GM18526 (cell line): ENCODE results near the gene KIAA0825.

Experiments
- POLR2A ChIP-seq: IDR thresholded peaks from 3 replicates; pipeline ENCODE4 v1.6.1; 2011; ENCODE audit not compliant: insufficient read length; ENCODE audit errors: extremely low read depth

Gene KIAA0825

GRCh38 chr5:94433397-94434163 lies 184.8 kb downstream of the KIAA0825 start:
- TF ChIP-seq POLR2A, result no peak

DNA sequence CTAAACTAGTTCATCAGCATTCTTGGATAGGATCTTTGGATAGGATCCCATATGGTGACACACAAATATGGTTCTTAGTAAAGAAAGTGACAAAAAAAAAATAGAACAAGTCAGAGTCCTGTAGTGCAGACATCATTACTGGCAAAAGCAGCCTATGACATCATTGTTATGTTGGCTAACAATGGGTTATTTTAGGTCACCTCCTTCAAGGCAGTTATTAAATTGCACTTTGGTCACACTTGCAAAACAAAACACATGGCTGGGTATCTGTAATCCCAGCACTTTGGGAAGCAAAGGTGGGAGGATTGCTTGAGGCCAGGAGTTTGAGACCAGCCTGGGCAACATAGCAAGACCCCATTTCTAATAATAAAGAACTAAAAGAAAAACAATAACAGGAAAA lies 185.9 kb downstream of the KIAA0825 start:
- TF ChIP-seq POLR2A, result no peak

- no peak for TF ChIP-seq POLR2A
Measured at GRCh38 chr5:94431696-94432095, 186.7 kb downstream of the KIAA0825 start.

DNA sequence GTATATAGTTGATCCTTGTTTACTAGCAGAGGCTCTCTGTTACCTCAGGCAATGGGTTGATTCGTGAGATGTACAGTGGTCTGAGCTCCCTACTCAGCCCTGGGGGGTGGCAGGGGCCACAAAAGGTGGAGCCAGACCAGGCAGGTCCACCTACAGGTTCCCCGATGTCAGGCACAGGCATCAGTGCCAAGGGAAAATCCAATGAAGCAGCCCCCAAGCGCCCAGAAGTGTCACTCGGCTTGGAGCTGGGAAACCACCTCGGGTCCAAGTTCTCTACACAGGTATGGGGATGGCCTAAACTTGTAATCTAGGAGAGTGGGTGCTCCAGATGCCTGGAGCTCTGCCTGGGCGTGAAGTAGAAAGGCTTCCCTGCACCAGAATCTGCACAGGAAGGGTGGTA lies 188.8 kb downstream of the KIAA0825 start:
- no peak for TF ChIP-seq POLR2A

DNA sequence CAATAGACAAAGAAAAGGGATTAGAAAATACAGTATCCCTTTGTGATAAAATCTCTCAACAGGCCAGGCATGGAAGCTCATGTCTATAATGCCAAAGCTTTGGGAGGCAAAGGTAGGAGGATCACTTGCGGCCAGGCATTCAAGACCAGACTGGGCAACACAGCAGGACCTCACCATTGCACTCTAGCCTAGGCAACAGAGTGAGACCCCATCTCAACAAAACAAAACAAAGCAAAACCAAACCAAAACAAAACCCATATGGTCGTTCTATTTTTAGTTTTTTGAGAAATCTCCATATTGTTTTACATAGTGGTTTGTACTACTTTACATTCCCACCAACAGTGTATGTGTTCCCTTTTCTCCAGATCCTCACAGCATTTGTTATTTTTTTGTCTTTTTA lies 193.0 kb downstream of the KIAA0825 start:
- no peak for TF ChIP-seq POLR2A

DNA sequence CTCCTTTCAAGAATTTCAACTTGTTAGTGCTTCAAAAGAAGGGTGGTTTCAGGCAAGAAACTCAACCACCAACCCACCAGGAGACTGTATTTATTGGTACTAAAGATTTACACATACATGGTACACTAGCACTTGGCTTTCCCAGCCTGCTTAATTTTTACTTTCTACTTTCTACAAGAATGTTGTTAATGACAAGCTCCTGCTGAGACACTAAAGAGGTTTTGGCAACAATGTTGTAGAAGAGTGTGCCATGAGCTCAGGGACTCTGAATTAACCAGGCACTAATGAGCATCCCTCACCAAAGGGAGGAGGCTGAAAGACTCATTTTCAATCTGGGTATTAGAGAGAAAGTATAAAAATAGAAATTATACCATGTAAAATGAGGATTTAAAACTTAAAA lies 195.0 kb downstream of the KIAA0825 start:
- no peak for TF ChIP-seq POLR2A

GRCh38 chr5:94422812-94423211 lies 195.6 kb downstream of the KIAA0825 start:
- TF ChIP-seq POLR2A, result no peak

- no peak for TF ChIP-seq POLR2A
Measured at GRCh38 chr5:94420885-94421284, 197.5 kb downstream of the KIAA0825 start.

- no peak for TF ChIP-seq POLR2A
Measured at GRCh38 chr5:94415798-94416197, 202.6 kb downstream of the KIAA0825 start.

DNA sequence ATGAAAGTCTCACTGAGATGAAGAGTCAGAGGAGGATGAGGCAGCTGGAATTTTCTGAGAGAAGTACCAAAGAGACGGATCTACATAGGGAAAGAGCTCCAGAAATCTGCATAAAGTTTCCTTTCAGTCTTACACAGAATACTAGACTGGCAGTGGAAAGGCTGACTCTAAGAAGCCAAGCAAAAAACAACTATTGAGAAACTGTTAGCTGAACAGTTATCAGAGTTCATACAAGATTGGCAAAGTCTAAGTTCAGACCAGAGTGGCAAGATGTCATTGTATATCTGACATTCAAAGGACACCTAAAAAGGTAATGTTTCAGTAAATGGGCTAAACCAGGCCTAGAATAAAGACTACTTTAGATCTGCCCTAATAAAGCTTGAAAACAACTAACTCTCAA lies 209.0 kb downstream of the KIAA0825 start:
- no peak for TF ChIP-seq POLR2A

DNA sequence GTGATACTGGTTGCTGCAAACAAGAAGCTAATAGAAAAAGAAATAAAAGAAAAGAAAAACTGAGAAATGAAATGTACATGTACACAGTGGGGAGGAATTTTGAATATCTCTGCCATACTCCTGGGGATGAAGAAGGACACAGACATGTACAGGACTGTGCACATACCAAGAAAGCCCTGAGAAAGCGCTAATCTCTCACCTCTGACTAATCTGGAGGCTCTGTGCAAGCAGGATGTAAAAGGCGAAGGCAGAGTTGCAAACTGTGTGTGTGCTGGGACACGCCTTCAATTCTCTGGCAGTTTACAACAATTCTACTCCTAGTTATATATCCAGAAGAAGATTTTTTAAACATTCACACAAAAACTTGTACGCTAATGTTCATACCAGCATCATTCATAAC lies 211.4 kb downstream of the KIAA0825 start:
- no peak for TF ChIP-seq POLR2A

GRCh38 chr5:94403483-94403882 lies 214.9 kb downstream of the KIAA0825 start:
- no peak for TF ChIP-seq POLR2A

DNA sequence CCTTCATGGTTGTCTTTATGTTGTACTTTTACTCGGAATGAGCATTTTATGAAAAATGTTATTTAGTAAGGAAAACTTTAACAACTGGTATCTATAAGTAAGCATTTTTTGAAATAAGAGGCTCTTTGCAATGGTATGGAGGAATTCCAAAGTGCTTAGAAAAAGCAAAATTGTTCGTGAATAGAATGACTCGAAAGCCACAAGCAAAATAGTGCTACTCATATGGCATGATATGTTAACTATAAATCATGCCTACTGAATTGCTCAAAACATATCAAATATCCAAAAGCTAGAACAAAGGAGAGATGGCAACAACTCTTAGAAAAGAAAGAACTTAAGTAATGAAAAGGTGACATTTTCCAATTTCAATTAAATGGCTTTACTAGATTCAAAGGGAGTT lies 216.3 kb downstream of the KIAA0825 start:
- TF ChIP-seq POLR2A, result no peak

- TF ChIP-seq POLR2A, result no peak
Measured at GRCh38 chr5:94397508-94397907, 220.9 kb downstream of the KIAA0825 start.

DNA sequence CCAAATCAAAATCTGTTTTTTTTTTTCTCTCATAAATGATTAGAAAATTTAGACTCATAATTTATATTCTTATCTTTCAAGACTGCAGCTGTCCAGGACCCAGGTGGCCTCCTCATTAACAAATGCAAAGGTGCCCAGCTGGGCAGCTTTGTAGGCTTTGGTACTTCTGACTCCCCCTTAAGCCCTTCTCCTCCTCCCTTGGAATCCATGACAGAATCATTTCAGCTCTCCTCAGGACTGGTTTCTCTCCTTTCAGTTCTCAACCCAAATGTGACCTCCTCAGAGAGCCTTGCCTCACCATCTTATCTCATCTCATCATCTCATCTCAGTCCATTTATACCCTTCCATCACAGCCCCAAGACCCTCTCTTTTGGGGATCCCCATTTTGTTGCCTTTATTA lies 221.7 kb downstream of the KIAA0825 start:
- no peak for TF ChIP-seq POLR2A

DNA sequence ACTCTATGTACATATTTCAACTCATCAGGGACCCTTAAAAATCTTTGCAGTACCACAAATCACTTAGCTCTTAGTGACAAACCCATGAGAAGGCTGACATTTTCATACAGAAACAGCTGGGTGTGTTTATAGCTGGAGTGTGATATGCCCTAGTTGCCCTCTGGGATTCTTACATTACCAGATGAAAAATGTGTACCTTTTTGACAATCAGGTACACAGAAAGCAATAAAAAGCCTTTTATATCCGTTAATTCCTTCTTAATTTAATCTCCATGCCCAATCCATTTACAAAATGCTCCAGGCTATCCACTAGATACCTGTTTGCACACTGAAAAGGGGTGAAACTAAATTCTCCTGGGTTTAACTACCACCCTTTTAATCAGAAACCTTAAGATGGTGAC lies 222.9 kb downstream of the KIAA0825 start:
- TF ChIP-seq POLR2A, result no peak

DNA sequence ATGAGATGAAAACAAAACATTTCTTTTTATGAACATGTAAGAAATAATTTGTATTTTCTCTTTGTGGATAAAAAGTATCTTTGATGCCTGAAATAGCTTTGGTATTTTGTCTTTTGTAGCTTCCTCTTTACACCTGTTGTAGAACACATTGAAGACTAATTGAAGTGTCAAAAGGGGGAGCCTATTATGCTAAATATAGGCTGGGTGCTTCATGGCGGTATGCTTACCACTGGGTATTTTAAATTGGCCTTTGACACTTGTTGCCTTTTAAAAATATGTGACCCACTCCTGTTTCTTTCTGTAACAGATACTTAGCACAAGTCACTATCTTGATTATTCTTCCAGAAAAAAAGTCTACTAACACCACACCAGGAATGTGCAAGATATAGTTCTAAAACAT lies 226.4 kb downstream of the KIAA0825 start:
- TF ChIP-seq POLR2A, result no peak
